MCF 10A (cell line): ENCODE measurements around the gene RBM47. TPM values are rescaled to one million over a fixed set of nuclear protein-coding genes. Genes with fewer than 3 reads are reported as not detected.
"Not testable (repeated sequence)": the region's sequence is repeated elsewhere in the genome, so short reads cannot be mapped to it uniquely, and the experiment has no call there.

ENCODE experiments used
- BruUV-seq: library from RNA; stranded (reverse); fragments of 400-500 nt; replicated peaks from 2 replicates; lab custom pipeline; 2021; lab: Mats Ljungman, UMichigan
- CTCF ChIA-PET: fragments of 300-600 bp; sonication (Branson Sonifier 250); formaldehyde crosslinking; extraction: SDS; loops from one replicate; lab custom pipeline; 2021; ENCODE audit warnings: antibody characterized with exemption, inconsistent platforms; lab: Yijun Ruan, JAX
- POLR2A ChIA-PET: fragments of 300-600, 350-650 bp; sonication (Branson Sonifier 250); formaldehyde crosslinking; extraction: SDS; loops from one replicate; lab custom pipeline; 2020; ENCODE audit warnings: antibody characterized with exemption, inconsistent platforms; lab: Yijun Ruan, JAX
- DNase-seq: peaks from one replicate; pipeline ENCODE4 v3.0.0-alpha.2; 2018; ENCODE audit not compliant: unreplicated experiment
- H3K27ac Mint-ChIP-seq: one replicate; pipeline ENCODE4 v1.8.0; 2022; ENCODE audit warnings: mild to moderate bottlenecking, low read depth, mixed read lengths; ENCODE audit not compliant: unreplicated experiment
- H3K27me3 Mint-ChIP-seq: one replicate; pipeline ENCODE4 v1.8.0; 2022; ENCODE audit warnings: mixed read lengths; ENCODE audit not compliant: insufficient read depth, unreplicated experiment
- H3K36me3 Mint-ChIP-seq: one replicate; pipeline ENCODE4 v1.8.0; 2022; ENCODE audit warnings: mild to moderate bottlenecking, moderate library complexity, mixed read lengths; ENCODE audit not compliant: insufficient read depth, unreplicated experiment
- H3K4me1 Mint-ChIP-seq: one replicate; pipeline ENCODE4 v1.8.0; 2022; ENCODE audit warnings: mixed read lengths; ENCODE audit not compliant: insufficient read depth, unreplicated experiment
- H3K4me3 Mint-ChIP-seq: one replicate; pipeline ENCODE4 v1.8.0; 2022; ENCODE audit warnings: mild to moderate bottlenecking, moderate library complexity, mixed read lengths; ENCODE audit not compliant: unreplicated experiment
- H3K9me3 Mint-ChIP-seq: one replicate; pipeline ENCODE4 v1.8.0; 2022; ENCODE audit warnings: mixed read lengths; ENCODE audit not compliant: unreplicated experiment
- intact Hi-C: fragments of 100-400 bp; cut with micrococcal nuclease; formaldehyde crosslinking; loops from 2 replicates; pipeline ENCODE4 v1.14.1; 2022
- total RNA-seq: library from RNA; stranded (reverse); gene quantifications from 2 replicates; pipeline ENCODE4 v1.2.3, GENCODE V29; 2022
- TF ChIP-seq, protein P1 (sequence below): fragments of 200-600 bp; IDR thresholded peaks from one replicate; pipeline ENCODE4 v1.8.0; 2022; ENCODE audit warnings: antibody characterized with exemption, mild to moderate bottlenecking; ENCODE audit not compliant: unreplicated experiment

RBM47 gene
- total RNA-seq, 1 experiment from 2014 or later = 1.8 TPM

DNA sequence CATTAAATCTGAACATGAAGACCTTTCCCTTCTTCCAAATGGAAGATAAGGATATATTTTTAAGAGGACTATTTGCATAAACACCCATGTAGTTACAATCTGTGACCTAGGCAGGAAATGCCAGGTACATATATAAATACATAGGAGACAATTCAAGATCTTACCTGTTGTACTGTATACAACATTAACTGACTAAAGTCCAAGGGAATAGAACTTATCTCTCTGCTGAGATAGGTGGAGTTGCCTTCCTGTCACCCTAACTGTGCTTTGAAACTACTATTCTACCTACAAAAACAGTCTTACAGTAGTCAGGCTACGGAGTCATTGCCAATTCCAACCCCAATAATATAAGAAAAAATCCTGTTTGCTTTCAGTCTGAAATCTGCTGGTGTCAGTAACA, 188.2 kb downstream of the RBM47 start:
- intact Hi-C loops = no loop called here
- Mint-ChIP-seq H3K36me3 (no peaks in the 10 kb centered on the region), H3K27me3 (no peaks in the 10 kb centered on the region), H3K4me1 (no peaks in the 10 kb centered on the region), H3K27ac (no peak overlapping the region), H3K9me3 (no peaks in the 10 kb centered on the region), H3K4me3 (no peak overlapping the region)
- CTCF ChIA-PET = interaction anchor here (0.6 kb wide), 1 partner anchor 453 kb away, joined by 5 read pairs; no protein-coding TSS in a partner anchor
- BruUV-seq = no TSS peak
- POLR2A ChIA-PET = interaction anchor here (0.7 kb wide), 1 partner anchor 10 kb away, joined by 3 read pairs; no protein-coding TSS in a partner anchor
- DNase-seq = no peak
- TF ChIP-seq, protein P1, sequence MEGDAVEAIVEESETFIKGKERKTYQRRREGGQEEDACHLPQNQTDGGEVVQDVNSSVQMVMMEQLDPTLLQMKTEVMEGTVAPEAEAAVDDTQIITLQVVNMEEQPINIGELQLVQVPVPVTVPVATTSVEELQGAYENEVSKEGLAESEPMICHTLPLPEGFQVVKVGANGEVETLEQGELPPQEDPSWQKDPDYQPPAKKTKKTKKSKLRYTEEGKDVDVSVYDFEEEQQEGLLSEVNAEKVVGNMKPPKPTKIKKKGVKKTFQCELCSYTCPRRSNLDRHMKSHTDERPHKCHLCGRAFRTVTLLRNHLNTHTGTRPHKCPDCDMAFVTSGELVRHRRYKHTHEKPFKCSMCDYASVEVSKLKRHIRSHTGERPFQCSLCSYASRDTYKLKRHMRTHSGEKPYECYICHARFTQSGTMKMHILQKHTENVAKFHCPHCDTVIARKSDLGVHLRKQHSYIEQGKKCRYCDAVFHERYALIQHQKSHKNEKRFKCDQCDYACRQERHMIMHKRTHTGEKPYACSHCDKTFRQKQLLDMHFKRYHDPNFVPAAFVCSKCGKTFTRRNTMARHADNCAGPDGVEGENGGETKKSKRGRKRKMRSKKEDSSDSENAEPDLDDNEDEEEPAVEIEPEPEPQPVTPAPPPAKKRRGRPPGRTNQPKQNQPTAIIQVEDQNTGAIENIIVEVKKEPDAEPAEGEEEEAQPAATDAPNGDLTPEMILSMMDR = no peak

DNA sequence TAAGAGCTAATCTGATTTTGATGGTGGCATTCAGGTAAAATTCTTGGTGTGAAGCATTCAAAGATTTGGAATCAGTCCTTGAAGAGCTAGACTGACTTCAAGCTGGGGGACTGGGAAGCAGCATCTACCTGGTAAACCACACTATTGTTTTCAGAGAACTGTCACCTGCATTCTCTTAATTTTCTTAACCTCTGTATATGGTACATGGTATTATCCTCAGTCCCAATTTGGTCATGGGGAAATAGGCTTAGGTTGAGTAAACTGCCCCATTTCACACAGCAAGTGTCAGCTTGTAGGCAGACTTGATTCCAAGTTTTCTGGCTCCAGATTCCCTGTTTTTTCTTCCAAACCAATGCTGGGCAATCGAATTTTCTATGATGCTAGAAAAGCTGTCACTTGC, 190.1 kb downstream of the RBM47 start:
- TF ChIP-seq, protein P1 = no peak
- Mint-ChIP-seq H3K4me1 (no peaks in the 10 kb centered on the region), H3K36me3 (no peaks in the 10 kb centered on the region), H3K27ac (no peak overlapping the region), H3K27me3 (no peaks in the 10 kb centered on the region), H3K4me3 (no peak overlapping the region), H3K9me3 (no peaks in the 10 kb centered on the region)
- intact Hi-C loops = no loop called here
- POLR2A ChIA-PET = interaction anchor here (1.0 kb wide), 1 partner anchor 19 kb away, joined by 4 read pairs; no protein-coding TSS in a partner anchor
- CTCF ChIA-PET = interaction anchor here (0.6 to 0.9 kb wide), 2 partner anchors 8 to 35 kb away, joined by 3 read pairs; no protein-coding TSS in a partner anchor
- no peak for DNase-seq
- BruUV-seq = no TSS peak

DNA sequence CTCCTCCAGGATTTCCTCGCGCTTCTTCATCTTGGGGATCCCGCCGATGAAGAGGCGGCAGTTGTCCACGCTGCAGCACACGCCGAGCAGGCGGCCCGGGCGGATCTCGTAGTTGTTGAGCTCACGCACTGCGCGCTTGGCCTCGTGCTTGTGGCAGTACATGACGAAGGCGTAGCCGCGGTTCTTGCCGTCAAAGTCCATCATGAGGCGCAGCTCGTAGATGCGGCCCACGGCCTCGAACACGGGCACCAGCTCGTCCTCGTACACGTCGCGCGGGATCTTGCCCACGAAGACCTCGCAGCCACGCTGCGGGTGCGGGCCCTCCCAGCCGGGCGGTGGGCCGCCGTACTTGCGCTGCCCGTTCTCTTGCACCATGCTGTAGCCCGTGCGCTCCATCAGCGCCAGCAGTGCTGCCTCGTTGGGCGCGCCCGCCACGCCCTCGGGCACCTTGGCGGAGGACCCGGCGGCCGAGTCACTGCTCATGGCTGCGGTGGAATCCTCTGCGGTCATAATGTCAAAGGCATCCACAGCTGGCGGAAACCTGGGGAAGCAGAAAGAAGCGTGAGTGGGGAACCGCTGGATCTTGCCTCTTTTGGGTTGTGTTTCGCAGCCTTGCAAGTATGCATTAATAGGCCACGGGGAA, 191.2 kb downstream of the RBM47 start:
- Mint-ChIP-seq H3K4me1 (no peaks in the 10 kb centered on the region), H3K9me3 (no peaks in the 10 kb centered on the region), H3K27me3 (no peaks in the 10 kb centered on the region), H3K4me3 (no peak overlapping the region), H3K36me3 (no peaks in the 10 kb centered on the region), H3K27ac (no peak overlapping the region)
- CTCF ChIA-PET = no interaction called here
- POLR2A ChIA-PET = interaction anchor here (1.0 kb wide), 1 partner anchor 18 kb away, joined by 4 read pairs; no protein-coding TSS in a partner anchor
- TF ChIP-seq, protein P1 = no peak
- intact Hi-C loops = no loop called here
- DNase-seq = no peak
- no TSS peak for BruUV-seq

DNA sequence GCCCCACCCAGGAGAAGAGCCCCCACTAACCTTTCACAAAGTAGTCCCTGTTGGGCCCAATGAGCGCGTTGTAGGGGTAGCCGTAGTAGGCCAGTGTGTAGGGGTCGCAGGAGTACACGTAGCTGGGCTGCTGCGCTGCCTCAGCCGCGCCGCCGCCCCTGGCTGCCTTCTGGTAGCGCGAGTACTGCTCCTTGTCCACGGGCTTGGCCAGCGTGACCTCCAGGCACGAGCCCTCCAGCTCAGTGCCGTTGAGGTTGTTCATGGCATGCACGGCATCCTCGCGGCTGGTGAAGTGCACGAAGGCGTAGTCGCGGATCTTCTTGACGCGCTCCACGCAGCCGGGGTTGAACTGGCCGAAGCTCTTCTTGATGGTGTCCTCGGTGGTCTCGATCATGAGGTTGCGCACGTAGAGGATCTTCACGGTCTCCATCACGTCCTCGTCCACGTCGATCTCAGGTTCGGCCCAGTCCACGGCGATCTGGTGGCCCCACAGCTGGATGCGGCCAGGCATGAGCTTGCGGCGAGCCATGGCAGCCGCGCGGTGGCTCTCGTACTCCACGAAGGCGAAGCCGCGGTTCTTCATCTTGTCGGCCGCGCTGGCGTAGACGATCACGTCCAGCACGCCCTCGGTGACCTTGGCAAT, 191.8 kb downstream of the RBM47 start:
- Mint-ChIP-seq H3K4me3 (no peak overlapping the region), H3K27me3 (no peaks in the 10 kb centered on the region), H3K4me1 (no peaks in the 10 kb centered on the region), H3K27ac (no peak overlapping the region), H3K36me3 (no peaks in the 10 kb centered on the region), H3K9me3 (no peaks in the 10 kb centered on the region)
- intact Hi-C loops = no loop called here
- no TSS peak for BruUV-seq
- DNase-seq = no peak
- POLR2A ChIA-PET = no interaction called here
- CTCF ChIA-PET = no interaction called here
- TF ChIP-seq, protein P1 = no peak

DNA sequence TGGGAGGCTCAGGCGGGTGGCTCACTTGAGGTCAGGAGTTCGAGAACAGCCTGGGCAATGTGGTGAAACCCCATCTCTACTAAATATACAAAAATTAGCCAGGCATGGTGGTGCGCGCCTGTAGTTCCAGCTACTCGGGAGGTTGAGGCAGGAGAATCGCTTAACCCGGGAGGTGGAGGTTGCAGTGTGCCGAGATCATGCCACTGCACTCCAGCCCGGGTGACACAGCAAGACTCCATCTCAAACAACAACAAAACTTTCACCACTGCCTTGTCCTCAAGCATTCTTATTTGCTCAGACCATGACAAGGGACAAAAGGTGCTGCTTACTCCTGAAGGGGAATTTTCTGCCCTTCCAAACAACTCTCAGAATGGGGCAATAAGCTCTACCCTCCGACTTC, 194.4 kb downstream of the RBM47 start:
- H3K27ac Mint-ChIP-seq, intact Hi-C loops, H3K9me3 Mint-ChIP-seq, POLR2A ChIA-PET, H3K4me3 Mint-ChIP-seq, H3K4me1 Mint-ChIP-seq, DNase-seq, H3K27me3 Mint-ChIP-seq, CTCF ChIA-PET, BruUV-seq, H3K36me3 Mint-ChIP-seq: not testable (repeated sequence)
